COR-L47 (cell line): ENCODE measurements around the gene NOG.

Experiments used
- DNase-seq: peaks from one replicate; lab custom pipeline; 2025; lab: John Stamatoyannopoulos, UW

The NOG gene

DNA sequence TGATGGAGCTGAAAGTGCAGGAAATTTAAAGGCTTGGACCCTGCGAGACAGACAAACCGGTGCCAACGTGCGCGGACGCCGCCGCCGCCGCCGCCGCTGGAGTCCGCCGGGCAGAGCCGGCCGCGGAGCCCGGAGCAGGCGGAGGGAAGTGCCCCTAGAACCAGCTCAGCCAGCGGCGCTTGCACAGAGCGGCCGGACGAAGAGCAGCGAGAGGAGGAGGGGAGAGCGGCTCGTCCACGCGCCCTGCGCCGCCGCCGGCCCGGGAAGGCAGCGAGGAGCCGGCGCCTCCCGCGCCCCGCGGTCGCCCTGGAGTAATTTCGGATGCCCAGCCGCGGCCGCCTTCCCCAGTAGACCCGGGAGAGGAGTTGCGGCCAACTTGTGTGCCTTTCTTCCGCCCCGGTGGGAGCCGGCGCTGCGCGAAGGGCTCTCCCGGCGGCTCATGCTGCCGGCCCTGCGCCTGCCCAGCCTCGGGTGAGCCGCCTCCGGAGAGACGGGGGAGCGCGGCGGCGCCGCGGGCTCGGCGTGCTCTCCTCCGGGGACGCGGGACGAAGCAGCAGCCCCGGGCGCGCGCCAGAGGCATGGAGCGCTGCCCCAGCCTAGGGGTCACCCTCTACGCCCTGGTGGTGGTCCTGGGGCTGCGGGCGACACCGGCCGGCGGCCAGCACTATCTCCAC is at the start of gene NOG:
Gene NOG, plus strand, starts transcription at position 54 of the 674 bp plus-strand sequence. Its CDS starts 525 bp downstream, at position 579.
- peak; percentile 30 for DNase-seq

DNA sequence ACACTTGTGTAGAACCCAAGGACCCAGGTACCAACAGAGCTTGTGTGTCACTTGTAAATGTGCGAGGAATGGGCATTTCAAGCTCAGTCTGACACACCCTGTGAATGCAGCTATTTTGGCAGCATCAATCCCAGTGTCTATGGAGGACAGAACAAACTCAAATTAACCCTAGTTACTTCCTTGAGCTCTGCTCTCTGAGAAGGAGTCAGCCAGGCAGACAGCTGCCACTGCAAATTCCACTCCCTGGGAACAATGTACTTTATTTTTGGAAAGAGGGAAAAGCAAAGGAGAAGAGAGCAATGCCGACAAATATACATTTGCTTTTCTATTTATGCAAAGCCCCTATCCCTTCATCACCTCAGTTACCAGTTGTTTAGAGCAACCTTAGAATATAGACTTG is 48.4 kb upstream of the NOG start:
- DNase-seq = no peak

DNA sequence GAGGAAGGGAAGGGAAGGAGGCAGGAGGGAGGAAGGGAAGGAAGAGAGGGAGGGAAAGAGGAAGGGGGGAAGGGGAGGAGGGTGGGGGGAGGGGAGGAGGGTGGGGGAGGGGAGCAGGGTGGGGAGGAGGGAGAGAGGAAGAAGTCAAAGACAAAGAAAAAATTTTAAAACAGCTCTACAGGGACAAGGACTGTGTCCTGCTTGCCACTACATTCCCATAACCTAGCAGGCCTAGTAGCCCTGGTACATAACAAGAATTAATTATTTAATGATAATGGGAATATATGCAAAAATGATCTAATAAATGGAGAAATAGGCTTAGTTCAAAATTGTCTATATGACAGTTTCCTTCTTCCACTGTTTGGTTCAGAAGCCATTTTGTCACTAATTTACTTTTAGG is 47.6 kb upstream of the NOG start:
- DNase-seq = no peak

DNA sequence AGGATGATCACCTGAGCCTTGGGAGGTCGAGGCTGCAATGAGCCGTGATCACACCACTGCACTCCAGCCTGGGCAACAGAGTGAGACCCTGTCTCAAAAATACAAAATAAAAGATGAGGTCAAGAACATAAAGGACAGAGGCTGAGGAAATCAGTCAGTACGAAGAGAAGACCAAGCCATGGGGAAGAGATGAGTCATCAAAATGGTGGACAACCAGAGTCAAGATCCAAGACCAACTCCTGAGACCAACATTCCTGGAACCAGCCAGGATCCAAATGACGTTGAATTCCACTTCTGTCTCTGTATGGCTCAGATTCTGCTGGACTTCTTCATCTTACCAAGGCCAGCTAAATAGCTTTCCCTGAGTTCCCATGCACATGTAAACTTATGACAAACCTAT is 44.8 kb upstream of the NOG start:
- DNase-seq = no peak

DNA sequence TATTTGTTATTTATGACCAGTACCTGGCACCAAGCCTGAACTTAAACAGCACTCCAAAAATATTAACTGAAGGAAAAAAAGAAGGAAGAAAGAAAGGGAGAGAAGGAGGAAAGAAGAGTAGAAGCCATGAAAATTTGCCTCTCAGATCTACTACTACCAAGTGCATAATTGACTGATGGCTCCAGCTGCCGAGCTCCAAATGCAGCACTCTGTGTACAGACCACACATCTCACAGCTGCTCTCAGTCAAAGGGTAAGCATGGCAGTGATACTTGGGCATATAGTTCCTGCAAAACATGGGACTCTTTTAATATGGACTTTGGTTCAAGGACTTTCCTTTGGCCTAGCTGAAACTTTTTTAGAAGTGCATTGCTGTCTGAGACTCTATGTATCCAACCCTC is 44.0 kb upstream of the NOG start:
- DNase-seq = no peak

DNA sequence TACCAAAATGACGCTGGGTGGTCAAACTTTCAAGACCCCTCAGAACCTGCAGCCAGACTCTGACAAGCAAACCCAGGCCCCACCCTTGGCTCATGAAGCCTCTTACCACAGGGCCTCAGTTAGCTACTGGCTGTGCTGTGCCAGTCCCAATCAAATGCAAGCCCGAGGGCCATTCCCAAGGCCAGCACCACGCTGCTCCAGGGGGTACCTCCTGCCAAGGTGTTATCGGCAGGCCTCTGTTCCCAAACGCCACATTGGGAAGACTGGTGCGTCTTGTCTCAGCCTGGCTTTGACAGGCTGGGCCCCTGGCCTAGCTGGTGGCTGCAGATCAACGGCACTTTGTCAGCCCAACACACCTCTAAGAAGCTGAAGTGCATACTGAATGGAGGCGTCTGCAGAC is 35.8 kb upstream of the NOG start:
- DNase-seq = no peak

DNA sequence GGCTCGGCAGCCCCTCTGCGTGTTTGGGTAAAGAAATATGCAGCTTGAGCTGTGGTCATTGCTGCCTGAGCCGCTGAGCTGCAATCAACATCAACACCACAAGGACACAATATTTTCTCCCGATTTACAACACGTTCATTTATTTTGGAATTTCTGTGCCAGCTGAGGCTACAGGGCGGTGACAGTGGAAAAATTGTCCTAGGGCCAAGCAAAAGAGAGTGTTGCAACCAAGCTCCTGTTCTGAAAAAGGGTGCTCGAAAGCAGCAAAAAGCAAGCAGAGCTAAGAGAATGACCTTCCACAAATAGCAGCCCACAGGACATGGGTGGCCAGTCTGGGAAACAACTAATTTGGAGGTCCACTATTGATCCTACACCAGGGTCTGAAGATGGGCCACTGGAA is 35.4 kb upstream of the NOG start:
- DNase-seq = no peak

DNA sequence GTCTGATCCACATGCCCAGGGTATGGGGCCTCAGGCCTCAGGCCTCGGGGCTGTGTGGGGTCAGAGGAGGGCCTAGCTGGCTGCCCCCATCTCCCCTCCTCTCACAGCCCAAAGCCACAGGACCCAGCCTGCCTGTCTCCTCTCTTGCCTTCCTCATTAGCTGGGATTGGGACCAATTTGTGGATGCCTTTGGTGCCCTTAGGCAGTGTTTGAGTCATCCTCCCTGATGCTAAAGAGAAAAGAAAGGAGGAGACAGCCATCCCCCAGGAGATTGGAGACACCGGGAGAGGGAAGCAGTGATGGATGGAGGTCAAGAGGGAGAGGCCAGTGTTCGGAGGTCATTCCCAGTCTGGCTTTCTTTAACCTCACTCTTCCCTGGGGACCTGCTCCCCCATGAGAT is 23.3 kb upstream of the NOG start:
- no peak for DNase-seq

DNA sequence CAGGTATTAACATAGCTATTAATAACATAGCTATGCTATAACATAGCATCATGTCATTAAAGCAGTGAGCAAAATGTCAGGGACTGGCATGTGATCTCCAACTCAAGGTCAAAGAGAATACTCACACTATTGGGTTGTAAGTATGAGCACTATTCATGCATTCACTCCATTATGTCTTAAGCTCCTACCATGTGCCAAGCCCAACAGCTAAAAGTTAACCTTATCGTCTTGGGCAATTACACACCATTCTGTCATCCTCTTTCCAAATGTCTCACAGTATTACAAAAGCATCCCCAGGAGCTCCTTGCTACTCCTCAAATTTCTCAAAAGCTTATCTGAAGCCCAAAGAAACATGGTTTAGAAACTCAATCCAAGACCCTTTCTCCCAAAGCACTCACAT is 22.0 kb upstream of the NOG start:
- DNase-seq = no peak

DNA sequence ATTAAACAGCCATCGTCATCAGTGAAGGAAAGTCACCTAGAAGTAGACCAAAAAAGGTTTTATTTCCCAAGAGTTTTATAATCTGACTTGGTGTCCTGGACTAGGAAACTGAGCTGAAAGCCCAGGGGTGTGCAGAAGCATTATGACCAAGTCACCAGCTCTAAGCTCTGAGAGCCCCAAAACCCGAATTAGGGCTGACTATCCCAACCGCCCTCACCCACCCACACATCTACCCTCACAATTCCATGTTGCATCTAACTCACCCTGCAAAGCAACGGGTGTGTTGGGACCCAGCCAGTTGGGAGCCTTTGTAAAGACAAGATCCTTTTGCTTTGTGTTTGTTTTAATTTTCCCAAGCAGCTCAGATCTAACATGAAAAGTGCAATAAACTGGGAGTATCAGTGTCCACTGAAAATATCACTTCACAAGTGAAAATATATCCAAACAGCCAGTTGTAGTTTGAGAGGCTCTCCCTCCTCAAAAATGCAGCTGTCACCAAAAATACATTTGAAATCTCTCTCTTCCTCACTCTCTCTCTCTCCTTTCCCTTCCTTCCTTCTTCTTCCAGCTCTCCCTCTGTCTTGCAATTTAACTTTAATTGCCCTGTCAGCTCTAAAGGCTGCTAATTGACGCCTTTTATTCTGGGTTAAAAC is 16.2 kb upstream of the NOG start:
- DNase-seq = no peak

DNA sequence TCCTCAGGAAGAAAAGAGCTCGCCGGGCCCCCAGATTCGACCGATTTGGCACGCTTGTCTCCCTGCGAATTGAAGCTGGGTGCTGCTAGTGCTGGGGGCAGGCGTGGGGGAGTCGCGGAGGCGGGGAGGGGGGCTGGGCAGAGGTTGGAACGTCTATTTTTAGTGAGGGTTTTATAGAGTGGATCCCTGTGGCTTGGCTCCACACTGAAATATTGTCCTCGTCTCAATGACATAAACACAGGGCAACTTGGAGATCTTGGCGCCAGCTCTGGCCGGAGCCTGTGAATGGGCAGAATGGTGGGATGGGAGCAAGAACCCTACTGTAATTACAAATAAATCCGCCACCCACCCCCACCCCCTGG is 15.7 kb upstream of the NOG start:
- no peak for DNase-seq

DNA sequence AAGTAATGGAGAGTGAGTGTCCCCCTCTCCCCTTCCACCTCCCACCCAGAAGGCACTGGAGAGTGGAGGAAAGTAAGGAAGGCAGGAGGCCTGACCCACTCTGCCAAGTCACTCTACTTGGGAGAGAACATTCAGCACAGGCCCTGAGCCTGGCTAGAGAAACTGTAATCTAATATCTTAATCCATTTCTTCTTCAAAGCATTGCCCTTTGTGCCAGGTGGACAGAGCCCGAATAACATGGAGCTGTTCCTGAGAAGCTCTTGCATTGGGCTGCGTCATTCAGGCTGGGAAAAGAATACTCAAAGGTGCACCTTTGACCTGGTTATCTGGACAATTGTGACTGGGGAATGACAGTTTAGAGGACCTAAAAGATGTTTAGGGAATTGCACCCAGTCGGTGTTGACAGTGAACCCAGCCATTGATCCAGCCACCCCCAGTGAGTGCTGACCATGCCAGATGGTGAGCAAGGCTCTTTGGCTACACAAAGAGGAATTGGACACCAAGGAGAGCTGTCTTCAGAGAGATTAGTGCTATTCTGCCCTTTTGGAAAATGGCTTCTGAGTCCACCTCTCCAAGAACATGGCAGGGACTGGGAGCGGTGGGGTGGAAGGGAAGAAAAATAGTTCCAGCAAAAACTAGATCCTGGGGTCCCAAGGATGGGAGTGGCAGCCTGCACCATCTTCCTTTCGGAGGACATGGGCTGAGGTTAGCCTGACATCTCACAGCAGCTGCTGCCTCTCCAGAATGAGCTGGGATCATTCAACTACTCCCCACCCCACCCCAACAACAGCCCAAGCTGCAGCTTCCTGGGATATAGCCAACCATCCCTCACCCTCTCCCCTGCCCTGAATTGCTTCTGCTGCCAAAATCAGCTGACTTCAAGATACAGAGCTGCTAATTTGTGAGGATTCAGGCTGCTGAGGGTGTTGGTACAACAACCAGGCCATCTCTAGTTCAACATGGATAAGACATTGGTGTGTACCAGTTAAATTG is 11.6 kb upstream of the NOG start:
- DNase-seq = no peak

DNA sequence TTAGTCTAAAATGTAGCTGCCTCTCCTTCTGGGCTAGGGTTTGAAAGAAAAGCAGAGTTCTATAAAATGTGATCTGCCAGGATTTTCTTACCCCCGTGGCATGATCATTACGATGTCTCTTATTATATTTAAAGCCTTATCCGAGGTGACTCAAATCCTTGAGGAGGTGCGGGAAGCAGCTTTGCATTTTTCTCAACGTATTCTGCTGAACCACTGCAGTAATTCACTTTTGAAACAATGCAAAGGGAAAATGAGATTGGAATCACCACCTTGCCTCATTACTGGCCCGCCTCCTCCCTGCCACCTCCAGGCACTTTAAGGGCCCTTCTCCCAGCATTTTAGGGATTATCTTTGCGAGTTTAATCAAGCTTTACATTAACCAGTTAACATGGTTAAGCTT is 9.7 kb upstream of the NOG start:
- no peak for DNase-seq

DNA sequence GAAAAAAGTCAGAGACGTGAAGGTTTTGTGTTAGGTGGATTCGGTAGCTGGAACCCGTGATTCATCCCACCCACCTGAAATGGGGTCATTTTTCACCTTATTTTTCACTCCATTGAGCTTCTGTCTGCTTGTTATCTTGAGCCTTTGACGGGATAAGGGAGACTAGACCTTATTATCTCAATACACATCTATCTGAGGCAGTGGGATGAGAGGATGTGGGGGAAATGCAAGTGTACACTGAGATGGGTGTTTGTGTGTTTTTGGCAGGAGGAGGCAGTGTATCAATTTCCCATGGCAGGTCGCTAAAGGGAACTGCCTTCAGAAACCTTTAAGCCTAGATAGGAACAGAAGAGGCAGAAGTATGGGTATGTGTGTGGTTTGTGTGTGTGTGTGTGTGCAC is 6.2 kb upstream of the NOG start:
- no peak for DNase-seq

DNA sequence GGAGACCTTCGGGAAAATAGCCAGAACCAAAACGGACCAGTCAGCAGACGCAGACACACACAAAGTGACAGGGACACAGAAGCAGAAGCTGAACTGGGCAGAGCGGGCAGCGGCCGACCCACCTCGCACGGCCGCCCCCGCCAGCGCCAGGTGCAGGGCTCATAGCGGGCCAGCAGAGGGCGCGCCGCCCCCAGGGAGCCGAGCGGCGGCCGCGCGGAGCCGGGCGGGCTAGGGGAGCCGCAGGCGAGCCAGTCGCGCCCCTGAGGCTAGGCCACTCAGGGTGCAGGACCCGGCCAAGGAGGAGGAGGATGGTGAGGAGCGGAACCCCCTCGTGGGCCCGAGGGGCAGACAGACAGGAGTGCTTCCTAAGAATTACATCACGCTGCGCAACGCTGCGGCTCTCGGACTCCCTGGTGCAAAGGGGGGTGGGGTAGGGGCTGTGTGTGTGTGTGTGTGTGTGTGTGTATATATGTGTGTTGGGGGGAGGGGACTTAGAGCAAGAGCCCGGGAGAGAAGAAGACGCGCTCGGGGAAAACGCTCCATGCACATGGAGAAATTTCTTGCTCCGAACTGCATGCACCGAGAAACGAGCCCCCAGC is 913 bp upstream of the NOG start:
- peak; percentile 6 for DNase-seq

DNA sequence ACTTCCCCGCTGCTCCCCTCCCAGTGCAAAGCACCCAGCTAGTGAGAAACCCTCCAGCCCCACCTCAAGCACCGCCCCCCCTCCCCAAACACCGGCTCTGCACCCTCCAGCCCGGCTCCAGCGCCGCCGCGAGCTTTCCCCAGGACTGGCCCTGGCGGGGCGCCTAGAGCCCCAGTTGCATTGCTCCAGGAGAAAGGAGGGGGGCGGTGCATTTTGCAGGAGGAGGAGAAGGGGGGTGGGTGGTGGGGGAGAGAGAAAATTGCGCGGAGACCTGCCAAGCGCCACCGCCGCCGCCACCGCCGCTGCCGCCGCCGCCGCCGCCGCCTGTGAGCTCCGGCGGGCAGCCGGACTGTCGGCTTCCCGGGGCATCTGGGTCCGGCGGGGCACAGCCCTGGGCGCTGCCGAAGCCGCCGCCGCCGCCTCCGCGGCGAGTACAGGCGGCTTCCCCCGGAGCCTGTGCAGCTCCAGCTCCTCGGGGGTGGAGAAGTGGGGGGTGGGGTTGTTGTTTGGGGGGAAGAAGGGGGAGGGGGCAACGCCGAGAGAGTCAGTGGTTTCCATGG is 333 bp upstream of the NOG start:
- DNase-seq = peak; percentile 18

DNA sequence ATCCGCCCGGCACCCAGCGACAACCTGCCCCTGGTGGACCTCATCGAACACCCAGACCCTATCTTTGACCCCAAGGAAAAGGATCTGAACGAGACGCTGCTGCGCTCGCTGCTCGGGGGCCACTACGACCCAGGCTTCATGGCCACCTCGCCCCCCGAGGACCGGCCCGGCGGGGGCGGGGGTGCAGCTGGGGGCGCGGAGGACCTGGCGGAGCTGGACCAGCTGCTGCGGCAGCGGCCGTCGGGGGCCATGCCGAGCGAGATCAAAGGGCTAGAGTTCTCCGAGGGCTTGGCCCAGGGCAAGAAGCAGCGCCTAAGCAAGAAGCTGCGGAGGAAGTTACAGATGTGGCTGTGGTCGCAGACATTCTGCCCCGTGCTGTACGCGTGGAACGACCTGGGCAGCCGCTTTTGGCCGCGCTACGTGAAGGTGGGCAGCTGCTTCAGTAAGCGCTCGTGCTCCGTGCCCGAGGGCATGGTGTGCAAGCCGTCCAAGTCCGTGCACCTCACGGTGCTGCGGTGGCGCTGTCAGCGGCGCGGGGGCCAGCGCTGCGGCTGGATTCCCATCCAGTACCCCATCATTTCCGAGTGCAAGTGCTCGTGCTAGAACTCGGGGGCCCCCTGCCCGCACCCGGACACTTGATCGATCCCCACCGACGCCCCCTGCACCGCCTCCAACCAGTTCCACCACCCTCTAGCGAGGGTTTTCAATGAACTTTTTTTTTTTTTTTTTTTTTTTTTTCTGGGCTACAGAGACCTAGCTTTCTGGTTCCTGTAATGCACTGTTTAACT is 1.0 kb downstream of the NOG start:
- DNase-seq = no peak

DNA sequence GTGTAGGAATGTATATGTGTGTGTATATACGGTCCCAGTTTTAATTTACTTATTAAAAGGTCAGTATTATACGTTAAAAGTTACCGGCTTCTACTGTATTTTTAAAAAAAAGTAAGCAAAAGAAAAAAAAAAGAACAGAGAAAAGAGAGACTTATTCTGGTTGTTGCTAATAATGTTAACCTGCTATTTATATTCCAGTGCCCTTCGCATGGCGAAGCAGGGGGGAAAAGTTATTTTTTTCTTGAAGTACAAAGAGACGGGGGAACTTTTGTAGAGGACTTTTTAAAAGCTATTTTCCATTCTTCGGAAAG is 1.6 kb downstream of the NOG start:
- no peak for DNase-seq

DNA sequence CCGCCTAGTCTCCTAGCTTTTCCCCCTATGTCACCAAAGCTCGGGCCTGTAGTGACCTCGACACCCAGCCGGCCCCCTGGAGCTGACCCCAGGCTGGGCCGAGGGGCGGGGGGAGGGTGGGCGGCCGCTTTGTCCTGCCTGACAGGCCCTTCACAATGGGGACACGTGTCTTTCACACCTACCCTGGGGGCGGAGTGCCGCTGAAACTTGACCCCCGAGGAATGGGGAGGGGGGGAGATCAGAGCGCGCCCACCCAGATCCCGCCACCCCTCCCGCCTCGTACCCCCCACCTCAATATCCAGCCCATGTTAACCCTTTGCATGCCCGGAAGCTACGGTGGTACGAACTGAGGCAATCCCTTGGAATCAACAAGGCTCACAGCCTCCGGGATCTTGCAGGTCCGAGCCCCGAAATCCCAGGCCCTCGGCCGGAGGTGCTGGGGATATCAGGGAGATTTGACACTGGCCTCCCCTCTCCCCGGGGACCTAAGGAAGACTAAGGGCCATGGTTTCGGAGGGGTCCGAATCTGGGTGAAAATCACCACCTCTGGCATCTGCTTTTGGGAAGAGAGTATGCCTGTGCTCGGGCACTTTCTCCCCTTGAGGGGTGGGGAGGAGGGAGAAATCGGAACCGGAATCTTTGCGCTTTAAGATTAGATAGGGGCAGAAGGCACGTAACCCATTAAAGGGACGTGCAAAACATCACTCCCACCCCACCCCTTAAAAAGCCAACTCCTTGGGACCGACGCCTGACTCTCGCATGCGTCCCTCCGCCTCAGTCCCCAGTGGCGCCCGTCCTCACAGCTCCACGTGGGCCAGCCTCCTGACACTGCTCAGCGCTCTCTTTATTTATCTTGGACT is 2.6 kb downstream of the NOG start:
- no peak for DNase-seq

DNA sequence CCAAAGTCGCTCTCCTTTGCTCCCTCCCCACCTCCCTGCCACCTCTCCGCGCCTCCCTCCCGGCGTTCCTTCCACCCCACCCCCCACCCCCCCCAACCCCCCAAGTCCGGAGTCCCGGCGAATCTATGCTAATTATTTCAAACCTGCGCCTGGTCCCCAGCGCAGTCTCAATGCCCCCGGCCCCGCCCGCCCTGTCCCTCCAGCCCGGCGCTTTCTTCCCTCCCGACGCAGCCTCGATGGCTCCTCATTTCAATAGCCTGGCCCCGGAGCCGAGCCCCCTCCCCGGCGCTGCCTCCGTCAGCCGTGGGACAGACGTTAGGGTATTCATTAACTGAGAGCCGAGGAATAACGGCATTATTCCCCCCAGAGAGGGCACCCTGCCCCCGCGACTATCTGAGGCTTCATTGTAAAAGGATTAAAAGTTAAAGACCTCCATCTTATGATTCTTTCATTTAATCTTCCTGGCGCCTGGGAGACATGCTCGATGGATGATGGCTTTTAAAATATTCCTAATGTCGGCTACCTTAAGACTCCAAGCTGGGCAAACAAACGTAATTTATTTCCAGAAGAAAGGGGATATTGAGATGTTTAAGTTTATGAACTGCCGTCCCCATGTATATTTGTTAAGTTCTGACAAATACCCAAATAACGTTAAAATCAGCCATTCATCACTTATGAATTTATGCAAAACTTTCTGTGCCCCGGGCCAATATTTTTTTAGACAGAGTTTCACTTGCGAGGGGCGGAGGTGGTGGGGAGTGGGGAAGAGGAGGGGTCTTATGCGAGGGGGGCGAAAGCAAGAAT is 3.4 kb downstream of the NOG start:
- DNase-seq = no peak
